Activated T-cell treated with anti-CD3 and anti-CD28 coated beads for 4 hours (primary cell): Measurements from ENCODE around the gene CPA2.

Experiments
- DNase-seq: peaks from one replicate; pipeline ENCODE4 v3.0.0-alpha.2; 2020

CPA2 gene

DNA sequence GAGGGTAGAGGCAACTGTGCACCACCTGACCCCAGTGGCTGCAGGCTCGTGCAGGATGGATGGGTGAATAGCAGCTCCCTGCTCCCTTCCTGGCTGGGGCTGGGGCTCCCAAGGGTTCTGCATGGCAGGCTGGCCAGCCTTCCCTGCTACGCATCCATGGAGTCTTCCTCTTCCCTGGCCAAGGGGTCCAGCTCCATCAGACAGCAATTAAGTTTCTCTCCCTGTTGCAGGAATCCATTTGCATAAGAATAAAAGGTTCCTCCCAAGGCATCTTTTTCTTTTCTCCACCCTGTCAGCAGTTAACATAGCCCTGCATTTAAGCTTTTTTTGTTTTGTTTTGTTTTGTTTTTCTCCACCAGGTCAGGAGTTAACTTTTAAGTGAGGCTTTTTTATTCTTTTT is 10.0 kb upstream of the CPA2 start:
- no peak for DNase-seq

DNA sequence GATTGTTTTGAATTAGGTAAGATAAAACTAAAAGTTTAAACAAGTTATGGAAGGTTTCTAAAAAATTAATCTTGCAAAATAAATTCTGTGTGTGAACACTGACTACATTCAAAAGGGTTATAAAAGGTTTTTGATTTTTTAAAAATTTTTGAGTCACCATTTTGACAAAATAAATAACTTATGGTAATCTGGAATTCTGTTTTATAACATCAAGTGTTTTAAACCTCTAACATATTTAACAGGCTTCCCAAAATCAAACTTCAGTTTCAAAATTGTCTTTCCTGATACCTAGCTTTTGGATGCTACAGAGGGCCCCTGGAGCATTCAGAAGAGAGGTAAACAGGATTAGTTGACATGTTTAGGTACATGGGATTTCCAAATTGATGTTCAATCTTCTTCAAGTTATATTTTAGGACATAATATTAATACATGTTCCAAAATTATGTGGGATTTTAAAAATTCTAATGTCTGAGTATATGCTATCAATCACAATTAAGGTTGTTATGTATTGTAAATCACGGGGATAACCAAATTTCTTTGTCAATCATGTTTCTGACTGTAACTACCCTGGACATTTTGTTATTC is 8.1 kb upstream of the CPA2 start:
- no peak for DNase-seq

DNA sequence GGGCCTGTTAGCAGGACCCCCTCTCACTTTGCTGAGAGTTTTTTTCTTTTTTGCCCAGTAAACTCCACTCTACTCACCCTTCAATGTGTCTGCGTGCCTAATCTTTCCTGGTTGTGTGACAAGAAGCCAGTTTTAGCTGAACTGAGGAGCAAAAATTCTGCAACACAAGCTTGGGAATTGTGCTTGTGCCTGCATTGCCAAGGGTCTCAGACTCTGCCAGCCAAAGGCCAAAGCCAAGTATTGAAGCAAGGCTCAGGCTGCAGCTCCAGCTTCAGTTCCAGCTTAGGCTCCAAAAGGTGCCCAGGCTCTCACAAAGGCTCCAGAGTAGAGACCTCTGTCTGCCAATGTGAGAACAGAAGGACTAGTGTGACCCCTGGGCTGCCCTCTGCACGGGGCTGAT is 4.2 kb upstream of the CPA2 start:
- DNase-seq: no peak

DNA sequence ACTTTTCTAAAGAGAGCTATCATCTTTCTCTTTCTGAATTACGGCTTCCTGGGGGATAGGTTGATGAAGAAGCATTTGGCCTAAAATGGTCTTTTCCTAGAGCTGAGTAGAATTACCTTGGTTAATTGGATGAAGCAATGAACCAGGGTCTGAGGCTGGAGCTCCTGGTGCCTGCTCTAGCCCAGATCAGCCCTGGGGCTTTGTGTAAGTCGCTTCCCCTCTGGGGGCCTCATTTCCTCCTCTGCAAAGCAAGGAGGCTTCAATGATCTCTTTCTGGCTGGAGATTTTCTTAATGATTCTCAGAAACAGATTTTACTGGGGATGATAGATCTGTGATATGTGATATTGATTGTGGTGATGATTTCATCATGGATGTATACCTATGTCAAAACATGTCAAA is 3.5 kb upstream of the CPA2 start:
- DNase-seq: no peak

DNA sequence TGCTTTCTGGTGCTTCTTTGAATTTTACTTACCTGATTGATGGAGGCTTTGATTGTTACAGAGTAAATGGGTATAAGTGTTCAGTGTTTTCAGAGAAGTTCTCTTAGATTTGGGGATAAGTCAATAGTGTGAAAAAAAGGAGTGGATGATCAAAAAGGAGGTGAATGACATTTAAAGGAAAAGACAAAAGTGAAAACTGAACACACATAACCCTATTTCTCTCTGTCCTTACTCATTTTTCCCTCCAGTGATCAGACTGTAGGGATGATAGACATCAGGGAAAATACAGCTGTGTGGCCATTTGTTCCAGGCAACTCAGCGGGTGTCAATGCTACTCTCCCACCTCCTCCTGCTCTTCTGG is 278 bp downstream of the CPA2 start:
- no peak for DNase-seq

DNA sequence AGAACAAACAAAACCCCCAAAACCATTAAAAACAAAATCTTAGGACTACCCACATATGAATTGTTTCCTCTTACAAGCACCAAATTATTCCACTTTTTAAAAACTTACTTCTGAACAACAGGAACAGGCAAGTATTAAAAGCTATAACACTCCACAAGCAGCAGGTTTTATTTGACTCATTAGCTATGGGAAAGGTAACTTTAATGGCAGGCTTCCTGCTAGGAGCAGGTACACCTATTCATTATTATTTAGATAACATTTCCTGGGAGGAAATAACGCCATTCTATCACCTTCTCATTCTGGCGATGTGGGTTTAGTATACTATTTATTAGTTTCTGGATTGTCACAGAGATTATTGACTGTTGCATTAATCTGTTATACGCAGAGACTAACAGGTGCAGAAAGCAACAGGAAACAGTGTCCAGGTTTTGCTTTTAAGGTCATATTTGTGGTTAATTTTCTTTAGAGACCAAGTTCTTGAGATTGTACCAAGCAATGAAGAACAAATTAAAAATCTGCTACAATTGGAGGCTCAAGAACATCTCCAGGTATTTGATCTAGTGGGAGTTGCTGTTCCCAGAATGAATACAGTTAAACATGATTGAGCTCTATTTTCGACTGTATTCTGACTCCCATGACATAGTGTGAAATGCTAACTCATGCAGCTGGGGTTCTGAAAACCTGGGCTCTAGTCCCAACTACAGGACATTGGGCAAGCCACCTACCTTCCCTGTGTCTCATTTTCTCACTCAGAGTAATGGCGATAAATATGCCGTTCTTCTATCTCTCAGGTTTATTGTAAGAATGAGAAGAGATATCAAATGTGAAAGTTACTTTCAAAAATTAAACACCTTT is 2.0 kb downstream of the CPA2 start:
- DNase-seq: no peak

DNA sequence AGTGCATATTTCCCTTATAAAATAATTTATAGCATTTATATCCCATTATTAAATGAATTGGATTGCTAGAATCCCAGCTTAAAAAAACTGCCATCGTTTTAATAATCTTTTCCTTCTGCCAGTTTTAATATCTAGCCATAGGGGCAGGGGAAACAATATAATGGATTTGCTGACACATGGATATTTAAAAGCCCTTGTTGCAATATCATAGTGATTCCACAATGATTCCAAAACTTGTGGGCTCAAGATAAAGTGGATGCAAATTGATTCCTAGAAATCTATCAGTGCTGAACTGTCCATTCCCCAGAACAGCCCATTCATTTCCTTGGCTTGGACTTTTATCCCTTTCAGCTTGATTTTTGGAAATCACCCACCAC is 2.6 kb downstream of the CPA2 start:
- no peak for DNase-seq

DNA sequence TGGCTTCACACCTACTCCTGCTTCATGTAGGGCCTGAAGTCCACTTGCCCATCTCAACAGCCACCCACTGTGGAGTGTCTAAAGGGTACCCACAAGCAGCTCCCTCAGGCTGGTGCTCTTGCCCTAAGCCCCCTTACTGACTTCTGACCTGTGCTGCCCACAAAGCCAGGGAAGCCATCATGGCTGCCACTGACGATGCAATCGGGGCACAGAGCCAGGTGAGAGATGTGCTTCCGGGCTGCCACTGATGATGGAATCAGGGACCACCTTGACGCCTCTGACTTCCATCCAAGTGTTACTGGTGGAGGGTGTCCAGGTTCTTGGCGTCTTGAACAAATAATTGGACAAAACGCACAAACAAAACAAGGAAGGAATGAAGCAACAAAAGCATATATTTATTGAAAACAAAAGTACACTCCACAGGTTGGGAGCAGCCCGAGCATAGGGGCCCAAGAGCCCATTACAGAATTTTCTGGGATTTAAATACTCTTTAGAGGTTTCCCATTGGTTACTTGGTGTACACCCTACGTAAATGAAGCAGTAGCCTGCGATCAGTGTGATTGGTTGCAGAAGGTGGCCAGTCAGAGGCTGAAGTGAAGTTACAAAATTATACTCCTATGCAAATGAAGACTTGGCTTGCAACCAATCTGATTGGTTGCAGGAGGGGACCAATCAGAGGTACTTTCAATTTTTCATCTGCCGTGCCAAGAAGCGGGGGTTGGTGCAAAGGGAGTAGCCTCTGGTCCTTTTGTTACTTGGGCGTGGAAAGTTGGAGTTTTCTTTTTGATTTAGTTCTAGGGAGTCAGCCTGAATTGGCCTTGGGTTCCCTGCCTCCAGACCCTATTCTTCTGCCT is 4.5 kb downstream of the CPA2 start:
- no peak for DNase-seq

DNA sequence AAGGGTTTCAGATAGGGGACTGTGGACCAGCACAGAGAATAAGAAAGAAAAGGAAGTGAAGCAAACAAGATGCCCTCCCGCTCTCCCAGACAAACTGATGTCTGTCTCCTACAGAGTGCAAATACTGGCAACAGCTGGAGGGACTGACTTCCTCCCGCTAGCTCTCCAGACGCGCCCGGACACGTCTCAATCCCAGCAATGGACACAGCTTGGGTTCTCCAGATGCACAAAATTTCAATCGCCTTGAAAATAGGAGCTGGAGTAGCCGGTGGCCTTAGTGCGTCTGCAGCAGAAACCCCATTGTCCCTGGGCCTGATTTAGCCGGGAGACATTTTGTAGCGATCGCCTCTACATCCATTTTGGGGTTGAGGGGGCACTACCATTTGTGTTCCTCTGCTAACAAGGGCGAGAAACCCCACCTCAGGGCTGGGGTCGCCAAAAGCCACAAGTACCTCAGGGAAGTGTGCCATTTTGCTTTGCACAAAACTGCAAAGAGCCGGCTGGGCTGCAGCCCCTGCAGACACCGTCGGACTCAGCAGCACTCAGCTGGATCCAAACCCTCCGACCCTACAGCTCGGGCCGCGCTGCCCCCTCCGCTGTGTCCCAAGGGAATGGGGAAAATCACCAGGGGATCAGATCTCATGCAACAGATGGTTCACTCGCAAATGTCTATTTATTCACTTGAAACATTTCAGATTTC is 5.9 kb downstream of the CPA2 start:
- DNase-seq: no peak

DNA sequence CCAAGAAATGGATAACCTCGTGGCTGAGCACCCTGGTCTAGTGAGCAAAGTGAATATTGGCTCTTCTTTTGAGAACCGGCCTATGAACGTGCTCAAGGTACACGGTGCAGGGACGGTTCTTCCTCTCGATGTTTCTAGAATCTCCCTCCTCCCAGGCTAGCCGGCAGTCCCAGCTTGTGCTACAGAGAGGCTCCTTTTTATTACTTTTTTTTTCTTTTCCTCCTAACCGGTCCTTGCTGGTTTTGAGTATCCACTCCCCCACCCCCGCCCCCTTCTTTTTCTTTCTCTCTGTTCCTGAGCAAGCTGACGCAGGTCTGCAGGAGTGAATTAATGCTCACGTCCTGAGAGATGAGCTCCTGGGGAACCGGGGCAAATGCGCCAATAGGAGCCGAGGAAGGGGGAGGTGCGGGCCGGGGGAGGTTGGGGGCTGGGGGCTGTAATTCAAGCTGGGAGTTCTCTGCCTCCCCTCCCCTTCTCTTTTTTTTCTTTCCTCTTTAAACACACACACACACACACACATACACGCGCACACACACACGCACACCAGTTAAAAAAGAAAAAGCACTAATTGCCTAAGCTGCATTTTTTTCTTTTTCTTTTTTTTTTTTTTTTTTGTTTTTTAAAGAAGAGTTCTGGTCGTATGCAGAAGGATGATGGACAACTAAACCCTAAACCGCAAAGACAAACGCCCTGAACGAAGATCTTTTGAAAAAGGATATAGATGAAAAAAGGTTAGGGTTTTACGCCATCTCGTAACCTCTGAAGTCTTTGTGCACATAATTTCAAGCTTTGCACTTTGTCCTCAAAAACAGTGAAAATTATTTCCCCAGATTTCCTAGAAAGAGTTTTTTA is 6.6 kb downstream of the CPA2 start:
- DNase-seq: no peak

DNA sequence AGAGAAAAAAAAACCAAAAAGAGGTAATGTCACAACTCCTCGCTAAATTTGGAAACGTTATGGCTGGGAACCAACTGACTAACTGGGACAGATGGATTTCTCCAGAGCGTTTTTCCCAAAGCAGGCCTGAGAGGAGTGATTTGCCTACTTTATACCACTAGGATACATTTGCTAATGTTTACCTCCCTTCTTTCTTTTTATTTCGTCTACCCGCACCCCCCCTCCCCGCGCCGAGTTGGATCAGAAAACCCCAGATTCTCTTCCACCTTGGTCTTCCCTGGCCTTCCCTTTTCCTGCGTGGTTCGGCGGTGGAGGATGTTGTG is 7.2 kb downstream of the CPA2 start:
- no peak for DNase-seq

DNA sequence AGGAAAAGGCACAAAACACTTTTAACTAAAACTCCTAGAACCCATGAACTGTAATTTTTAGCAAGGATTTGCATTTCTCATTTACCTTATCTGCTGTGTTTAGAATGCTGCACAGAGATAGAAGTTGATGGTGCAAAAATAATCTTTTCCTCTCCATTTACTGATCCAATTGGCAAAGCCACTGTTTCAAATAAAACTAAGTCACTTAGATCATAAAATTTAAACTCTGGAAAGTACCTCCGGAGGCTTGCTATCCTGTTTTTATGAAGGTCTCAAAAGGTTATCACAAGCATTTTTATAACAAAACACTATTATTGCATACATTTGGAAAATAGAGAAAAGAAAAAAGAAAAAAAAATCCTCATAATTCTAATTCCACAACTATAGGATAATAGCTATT is 7.6 kb downstream of the CPA2 start:
- no peak for DNase-seq

DNA sequence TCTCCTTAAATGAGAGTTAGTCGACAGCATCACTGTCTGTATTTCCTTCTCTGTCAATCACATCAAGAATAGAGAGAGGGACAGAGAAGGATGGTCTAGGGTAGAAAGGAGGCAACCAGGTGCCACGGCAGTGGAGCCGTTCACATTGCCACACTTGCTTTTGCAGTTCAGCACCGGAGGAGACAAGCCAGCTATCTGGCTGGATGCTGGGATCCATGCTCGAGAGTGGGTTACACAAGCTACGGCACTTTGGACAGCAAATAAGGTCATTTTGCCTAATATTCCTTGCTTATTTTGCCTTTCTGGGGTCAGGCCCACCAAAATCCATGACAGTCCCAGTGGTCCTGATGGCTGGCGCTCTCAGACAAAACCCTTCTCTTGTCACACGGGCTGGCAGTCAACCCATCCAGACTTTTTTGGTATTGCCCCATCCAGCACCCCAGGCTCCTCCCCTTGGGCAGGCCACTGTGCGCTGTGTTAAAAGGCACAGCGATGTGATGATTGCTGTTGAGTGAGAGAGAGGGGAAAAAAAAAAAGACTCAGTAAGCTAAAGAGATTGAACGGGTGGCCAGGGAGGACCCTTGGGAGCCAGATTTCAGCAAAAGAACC is 8.4 kb downstream of the CPA2 start:
- no peak for DNase-seq

DNA sequence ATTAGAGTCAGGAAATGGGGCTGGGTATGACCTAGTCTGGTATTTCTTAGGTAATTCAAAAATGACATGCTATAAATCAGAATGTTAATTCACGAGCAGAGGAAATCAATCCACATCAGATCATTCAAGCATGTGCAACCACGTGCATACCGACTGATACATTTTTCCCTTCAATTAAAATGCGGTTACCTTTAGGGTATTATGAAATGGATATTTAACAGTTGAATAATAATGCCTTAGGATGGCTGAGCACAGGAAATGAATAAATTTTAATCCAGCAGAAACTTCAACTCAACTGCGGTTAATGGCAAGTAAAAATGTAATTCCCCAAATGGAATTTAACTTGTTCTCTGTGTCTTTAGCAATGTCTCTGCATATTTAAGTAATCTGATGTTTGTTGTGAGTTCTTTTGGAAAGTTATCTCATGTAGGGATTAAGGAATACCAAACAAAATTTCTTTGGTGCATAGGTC is 9.2 kb downstream of the CPA2 start:
- no peak for DNase-seq

DNA sequence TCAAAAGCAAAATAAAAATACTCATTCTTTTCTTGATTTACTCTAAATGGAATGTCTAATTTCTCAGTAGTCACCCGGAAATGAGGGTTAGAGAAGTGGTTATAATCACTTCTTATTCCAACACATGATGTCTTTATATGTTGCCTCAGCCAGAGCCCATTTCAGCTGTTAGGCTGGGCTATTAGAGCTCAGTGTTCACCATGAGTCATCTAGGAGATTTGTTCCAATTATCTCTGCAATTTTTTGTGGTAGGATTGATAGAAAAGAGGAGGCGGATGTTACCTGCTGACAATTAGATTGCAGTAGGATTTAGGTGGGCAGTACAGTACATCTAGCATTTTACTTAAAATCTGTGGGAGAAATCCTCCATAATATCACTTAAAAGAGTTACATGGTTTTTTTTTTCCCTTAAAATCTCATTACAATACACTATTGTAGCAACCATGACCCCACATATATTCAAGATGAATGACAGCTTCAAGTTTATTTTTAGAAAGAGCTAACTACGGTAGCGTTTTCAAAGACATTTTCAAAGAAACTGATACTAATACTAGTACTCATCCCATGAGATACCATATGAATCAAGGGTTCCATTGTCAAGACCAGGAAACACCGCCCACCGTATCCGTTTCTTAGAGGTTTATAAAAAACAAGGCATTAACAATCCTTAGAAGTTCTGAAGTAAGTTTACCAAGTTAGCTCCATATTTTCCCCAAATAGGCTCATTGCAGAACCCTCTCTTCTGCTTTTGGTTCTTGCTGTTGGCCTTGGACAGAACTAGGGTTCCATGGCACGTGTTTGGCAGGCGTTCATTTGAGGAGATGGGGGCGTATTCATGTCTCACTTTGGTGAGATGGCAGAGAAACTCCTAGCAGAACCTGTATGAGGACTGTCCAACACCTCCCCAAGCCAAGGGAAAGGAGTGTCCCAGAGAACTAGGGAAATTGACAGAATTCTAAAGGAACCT is 10.4 kb downstream of the CPA2 start:
- DNase-seq: no peak

DNA sequence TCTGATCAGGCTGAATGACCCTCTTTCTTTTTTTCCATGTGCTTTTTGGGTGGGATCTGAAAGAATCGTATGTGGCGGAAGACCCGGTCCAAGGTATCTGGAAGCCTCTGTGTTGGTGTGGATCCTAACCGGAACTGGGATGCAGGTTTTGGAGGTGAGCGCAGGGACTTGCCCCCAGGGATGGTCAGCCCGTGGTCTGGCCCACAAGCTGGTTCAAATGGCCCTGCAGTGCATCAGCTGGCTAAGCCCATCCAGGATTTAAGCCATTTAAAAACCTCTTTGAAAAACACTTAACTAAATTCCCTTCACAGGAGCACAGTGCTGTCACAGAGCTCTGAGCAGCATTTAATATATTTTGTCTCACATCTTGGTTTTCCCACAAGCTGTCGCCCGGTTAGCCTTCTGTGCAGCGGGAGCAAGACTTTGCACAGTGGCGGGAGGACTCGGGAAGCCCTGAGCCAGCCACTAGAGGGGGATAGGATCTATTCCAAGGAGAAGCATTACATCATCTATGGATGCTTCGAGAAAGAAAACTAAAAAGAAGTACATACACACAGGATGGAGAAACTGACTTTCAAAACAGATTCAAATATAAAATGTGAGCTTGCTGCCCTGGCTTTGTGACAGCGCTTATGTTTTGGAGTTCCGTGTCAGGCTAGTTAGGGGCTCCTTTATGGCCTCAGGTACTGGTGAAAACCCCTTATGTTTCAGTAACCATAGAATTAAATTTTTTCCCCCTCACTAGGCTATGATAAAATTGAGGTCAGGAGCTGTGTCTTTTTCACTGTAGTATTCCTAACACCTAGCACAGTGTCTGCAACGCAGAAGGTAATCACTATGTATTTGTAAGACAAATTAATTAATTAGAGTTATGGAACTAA is 11.3 kb downstream of the CPA2 start:
- no peak for DNase-seq

DNA sequence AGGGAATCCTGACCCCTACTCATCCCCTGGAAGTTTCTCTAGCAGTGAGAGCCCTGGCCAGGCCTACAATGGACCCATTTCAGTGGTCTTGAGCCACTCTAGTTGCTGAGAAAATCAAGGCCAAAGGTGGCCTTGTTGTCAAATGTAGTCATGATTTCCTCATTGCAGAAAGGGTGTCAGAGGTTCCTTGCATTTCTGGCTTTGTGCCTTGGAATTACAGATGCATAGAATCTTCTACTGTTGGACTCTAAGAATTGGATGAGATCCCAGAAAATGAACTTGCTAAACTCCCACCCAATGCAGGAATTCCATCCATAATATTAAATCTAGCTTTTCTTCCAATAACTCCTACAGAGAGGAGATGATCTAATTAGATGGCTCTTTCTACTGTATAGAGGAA is 12.2 kb downstream of the CPA2 start:
- DNase-seq: no peak

DNA sequence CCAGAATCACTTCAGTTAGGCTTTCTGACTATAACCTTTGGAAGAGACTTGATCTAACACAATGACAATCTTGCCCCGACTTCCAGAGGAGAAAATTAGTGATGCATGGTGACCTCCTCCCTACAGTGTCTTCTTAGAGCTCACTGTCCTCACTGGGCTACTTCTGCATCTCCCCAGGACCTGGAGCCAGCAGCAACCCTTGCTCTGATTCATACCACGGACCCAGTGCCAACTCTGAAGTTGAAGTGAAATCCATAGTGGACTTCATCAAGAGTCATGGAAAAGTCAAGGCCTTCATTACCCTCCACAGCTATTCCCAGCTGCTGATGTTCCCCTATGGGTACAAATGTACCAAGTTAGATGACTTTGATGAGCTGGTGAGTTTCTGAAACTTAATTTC is 12.6 kb downstream of the CPA2 start:
- DNase-seq: no peak

DNA sequence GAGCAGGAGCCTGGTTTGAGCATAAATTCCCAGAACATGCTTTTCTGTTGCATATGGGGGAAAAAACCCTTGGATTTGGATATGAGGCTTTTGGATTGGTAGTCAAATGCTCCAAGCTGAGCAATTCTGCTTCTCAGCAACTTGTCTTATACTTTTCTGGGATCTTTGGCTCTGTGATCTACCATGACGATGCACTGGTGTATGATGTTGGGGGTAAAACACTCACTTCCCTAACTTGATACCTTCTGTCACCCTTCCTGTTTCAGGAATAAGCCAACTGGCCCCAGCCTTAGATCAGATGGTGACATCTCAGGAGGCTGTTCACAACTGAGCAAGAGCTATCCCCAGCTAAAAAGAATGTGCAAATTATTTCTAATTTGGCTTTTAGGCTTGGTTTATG is 13.2 kb downstream of the CPA2 start:
- no peak for DNase-seq

DNA sequence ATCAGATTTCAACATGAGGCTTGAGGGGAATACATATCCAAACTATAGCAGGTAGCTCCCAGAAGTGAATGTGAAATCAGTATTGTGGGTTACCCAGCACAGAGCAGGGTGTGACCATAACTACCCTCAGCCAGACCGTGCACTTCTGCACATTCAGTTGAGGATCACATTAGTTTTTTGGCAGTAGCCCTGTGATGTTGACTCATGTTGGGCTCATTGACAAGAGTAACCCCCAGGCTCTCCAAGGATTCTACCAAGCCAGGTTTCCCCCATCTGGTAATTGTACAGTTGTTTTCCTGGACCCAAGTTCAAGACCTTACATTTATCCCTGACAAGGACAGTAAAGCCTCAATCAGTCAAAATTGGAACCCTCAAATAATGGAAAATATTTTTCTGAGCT is 14.6 kb downstream of the CPA2 start:
- no peak for DNase-seq
